HG02763 (cell line): ENCODE results near the gene ADARB1.

Experiments
- ATAC-seq: cut with Tn5 transposase; IDR thresholded peaks from one replicate; pipeline ENCODE4 v1.9.1; 2021; ENCODE audit warnings: mild to moderate bottlenecking, moderate library complexity; ENCODE audit not compliant: unreplicated experiment

The ADARB1 gene

GRCh38 chr21:45187646-45188045 lies 113.3 kb downstream of the ADARB1 start:
- ATAC-seq, result no peak

GRCh38 chr21:45190013-45190412 lies 115.6 kb downstream of the ADARB1 start:
- ATAC-seq, result no peak

GRCh38 chr21:45192332-45192731 lies 118.0 kb downstream of the ADARB1 start:
- no peak for ATAC-seq

GRCh38 chr21:45196620-45197019 lies 122.2 kb downstream of the ADARB1 start:
- ATAC-seq, result no peak

DNA sequence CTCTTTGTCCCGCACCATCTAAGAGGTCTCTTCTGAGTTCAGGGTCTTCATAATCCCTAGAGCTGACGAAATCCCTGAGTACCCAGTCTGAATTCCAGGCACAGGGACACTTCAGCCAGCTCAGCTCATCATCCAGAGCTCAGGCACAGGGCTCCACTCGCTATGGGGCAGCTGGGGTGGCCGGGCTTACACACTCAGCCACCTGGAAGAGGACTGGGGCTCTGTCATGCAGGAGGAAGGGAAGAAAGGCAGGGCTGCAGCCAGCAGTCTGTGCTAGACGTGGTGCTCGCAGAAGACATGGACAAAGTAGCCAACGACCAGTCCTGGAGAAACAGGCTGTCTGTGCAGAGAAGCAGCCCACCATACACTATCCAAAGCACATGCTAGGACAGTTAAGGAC lies 124.8 kb downstream of the ADARB1 start:
- ATAC-seq, result no peak

- no peak for ATAC-seq
Observed at GRCh38 chr21:45200031-45200430, 125.7 kb downstream of the ADARB1 start.

DNA sequence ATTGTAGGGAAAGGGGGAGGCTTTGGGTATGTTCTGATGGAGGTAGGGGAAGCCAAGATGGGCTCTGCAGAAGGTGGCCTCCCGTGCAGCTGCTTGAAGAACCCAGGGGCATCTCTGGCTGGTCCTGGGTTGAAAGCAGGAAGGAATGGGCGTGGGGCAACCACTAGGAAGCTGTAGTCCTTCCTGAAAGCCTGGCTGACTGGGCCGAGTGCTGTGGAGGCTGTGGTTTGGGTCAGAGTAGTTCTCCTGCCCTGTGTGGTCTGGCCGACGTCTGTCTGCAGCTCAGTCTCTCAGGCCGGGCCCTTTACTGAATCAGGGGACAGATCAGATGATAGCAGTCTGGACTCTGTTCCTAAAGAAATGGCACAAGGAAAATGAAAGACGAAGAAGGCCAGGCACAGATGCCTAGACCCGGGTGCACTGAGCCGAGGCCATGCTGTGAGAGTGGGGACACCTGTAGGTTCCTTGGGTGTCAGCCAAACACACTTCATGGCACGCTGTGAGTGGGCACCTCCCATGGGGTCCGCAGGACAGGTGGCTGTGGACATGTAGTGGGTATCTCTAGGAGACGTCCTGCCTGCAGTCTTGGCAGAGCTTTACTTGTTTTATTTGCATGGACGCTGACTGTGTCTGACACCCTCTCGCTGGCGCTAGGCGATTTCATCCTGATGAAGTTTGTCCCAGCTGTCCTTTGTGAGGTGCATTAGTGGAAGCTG lies 126.4 kb downstream of the ADARB1 start:
- no peak for ATAC-seq

- ATAC-seq, result no peak
Observed at GRCh38 chr21:45202344-45202743, 128.0 kb downstream of the ADARB1 start.

DNA sequence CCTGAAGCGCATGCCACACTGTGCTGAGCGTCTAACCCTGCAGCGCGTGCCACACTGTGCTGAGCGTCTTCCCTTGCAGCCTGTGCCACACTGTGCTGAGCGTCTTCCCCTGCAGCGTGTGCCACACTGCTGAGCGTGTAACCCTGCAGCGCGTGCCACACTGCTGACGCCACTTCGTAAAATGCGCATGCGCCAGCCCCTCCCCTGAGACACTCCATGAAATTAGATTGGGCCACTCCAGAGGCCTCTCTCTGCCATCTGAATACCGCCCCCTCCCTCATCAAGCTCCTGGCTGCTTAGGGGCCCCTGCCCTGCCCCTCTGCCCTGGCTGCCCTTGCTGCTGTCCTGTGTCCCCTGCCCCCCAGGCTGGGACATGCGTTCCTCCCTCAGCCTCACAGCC lies 128.5 kb downstream of the ADARB1 start:
- ATAC-seq, result no peak

- ATAC-seq, result no peak
Observed at GRCh38 chr21:45203983-45204382, 129.6 kb downstream of the ADARB1 start.

GRCh38 chr21:45204395-45204794 lies 130.0 kb downstream of the ADARB1 start:
- no peak for ATAC-seq

DNA sequence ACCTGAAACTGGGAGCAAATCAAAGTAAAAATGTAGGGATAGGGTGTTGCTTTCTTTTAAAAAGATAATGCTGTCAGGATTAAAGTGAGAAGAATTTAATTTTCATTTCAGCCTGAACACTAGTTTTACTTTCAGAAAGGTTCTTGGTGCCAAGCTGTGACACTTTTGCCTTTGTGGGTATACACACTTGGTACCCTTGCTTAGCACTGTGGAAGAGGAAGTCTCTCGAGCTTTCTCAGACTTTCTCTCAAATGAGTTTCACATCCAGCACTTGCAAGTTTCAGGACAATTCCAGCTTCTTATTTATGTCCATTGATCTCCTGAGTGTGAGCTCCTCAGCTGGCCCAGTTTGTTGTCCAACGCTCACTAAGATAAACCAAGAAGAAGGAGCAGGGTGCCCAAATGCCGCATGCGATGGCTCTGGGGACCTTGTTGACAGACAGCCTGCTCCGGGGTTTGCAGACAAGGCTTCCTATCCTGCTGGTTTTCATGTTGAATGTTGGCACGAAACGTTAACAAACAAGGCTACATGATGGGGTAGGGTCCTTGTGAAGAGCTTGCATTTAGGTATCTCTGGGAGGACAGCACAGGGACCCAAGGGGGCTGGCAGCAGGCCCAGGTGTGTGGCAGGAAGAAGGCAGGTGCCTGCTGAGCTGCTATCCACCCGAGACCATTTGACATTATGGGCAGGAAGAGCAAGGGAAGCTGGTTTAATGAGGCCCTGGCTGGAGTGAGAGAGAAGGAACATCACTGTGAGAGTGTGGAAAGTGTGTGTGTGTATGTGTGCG lies 133.7 kb downstream of the ADARB1 start:
- no peak for ATAC-seq

DNA sequence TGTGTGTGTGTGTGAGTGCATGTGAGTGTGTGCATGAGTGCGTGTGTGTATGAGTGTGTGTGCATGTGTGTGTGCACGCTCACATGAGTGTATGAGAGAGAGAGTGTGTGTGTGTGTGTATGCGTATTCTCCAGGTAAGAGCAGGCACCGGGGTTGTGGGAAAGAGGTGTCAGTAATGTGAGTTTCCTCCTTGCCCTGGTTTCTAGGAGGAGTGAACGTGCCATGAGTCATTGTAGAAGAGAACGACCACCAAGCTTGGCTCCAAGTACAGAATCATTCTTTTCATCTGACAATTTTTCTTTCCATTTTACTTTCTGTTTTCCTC lies 134.2 kb downstream of the ADARB1 start:
- no peak for ATAC-seq

- ATAC-seq, result no peak
Observed at GRCh38 chr21:45209046-45209445, 134.7 kb downstream of the ADARB1 start.

DNA sequence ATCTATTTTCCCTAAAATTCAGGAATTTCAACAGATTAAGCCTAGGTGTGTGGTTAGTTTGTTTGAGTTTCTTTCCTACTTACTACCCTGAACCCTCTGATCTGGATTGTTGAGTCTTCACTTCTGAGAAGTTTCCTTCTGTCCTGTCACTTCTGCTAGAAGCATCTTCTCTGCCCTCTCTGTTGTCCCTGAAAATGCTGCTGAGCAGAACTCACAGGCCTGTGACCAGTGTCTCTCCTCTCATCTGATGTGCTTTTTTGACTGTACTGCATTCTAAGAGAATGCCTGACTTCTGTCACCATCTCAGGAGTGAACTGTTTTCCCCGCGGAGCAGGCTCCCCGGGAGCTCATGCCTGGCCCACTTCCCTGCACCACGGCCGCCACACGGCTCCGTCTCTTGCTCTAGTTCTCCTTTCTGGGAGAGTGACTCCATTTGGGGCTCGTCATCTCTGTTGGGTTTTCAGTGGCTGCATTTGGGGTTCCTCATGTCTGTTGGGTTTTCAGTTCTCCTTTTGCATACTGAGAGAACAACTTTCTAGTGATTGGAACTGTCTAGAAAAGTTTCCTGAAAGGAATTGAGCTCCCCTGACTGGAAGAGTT lies 135.4 kb downstream of the ADARB1 start:
- ATAC-seq, result no peak

DNA sequence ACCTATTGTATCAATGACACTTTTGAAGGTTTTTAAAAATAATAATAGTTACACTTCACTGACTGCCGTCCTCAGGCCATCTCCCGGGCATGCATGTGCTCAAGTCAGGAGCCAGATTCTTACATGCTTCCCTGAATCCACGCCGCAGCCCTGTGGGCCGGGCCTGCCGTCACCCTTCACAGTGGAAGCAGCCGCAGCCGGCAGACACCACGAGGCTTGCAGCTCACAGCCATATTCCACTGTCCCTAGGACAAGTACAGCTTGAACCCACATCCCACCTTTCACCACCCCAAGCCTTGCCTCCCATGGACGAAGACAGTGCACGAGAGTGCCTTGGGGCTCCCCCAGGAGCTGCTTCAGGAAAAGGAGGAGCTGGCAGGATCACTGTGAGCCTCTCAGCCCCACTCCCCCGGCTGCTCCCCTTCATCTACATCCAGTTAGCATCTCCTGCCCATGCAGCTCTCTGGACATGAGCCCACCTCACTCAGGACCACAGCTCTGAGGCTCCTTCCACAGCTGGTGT lies 136.1 kb downstream of the ADARB1 start:
- no peak for ATAC-seq

- ATAC-seq, result no peak
Observed at GRCh38 chr21:45211661-45212060, 137.3 kb downstream of the ADARB1 start.

- ATAC-seq, result no peak
Observed at GRCh38 chr21:45213392-45213791, 139.0 kb downstream of the ADARB1 start.

DNA sequence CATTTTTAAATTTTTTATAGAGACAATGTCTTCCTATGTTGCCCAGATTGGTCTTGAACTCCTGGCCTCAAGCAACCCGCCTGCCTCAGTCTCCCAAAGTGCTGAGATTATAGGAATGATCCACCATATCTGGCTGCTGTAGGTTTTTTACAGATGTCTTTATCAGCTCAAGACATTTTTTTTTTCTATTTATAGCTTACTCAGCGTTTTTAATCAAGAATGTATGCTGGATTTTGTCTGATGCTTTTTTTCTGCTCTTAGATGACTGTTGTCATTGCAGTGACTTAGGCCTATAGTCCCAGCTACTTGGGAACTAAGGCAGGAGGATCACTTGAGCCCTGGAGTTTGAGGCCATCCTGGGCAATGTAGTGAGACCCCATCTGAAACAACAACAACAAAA lies 140.8 kb downstream of the ADARB1 start:
- ATAC-seq, result no peak

DNA sequence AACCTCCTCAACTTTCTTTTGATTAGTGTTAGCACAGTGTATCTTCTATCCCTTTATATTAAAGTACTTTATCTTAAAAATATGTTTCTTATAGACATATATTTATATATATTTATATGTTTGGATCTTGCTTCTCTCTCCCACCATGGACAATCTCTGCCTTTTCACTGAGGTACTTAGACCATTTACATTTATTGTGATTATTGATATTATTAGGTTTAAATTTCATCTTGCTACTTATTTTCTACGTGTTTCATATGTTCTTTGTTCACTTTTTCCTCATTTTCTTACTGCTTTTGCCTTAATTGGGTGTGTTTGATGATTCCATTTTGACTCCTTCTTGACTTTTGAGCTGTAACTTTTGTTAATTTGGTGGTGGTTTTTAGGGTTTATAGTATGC lies 142.6 kb downstream of the ADARB1 start:
- no peak for ATAC-seq

- no peak for ATAC-seq
Observed at GRCh38 chr21:45219517-45219916, 145.1 kb downstream of the ADARB1 start.

DNA sequence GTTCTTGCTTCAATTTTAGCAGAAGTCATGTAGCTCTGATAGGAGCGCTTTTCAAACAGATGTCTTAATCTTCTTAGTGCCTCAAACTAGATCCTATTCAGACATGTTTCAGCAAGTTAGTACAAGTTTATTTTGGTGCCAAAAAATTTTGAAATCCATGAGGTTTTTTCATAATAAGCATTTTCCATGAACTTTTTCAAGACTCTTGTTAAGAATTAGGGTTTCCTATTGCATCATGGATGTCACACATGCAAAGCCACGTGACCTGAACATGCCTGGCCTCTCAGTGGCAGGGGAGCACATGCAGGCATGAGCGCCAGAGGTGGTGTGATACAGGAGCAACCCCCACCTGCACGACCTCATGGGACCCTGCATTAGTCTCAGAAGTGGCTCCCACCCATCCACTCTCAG lies 145.7 kb downstream of the ADARB1 start:
- ATAC-seq, result no peak
